ENCODE results near the gene IL10. TPM values are rescaled to one million over a fixed set of nuclear protein-coding genes. Genes with fewer than 3 reads are reported as not detected.
A peak's percentile ranks its signal among the peaks of the same experiment; 100 is the strongest.

IL10 gene
- total and polyA plus RNA-seq, 2 donors = 1.8 to 19.1 TPM

- 89% methylated on average over 4 of the region's 4 CpGs for WGBS
- DNase-seq (ENCODE audit: low read depth in 6 of 9, low spot score in 9 of 9) = no peak
These were observed 27.6 kb downstream of the IL10 start for GRCh38 chr1:206744683-206745082.

GRCh38 chr1:206742719-206743383 is 29.4 kb downstream of the IL10 start:
- WGBS = 89% methylated on average over 13 of the region's 13 CpGs
- H3K9me3 ChIP-seq (ENCODE audit: control insufficient read depth in 2 of 2, insufficient read depth in 1 of 2, low read length in 1 of 2) = no peaks in the 10 kb centered on the region
- H3K4me1 ChIP-seq (ENCODE audit: control insufficient read depth in 2 of 2, insufficient read depth in 2 of 2, low read length in 2 of 2) = peaks cover 17 to 38% of the 10 kb centered on the region in 2 donors
- H3K27me3 ChIP-seq (ENCODE audit: control insufficient read depth in 2 of 2, insufficient read depth in 1 of 2, low read length in 1 of 2) = no peaks in the 10 kb centered on the region
- no peak overlapping the region for H3K4me3 ChIP-seq (ENCODE audit: low read length in 2 of 2)
- no peak for DNase-seq (ENCODE audit: low read depth in 6 of 9, low spot score in 9 of 9)
- no peaks in the 10 kb centered on the region for H3K36me3 ChIP-seq (ENCODE audit: control insufficient read depth in 2 of 2, insufficient read depth in 2 of 2, low read length in 1 of 2)
- H3K27ac ChIP-seq (ENCODE audit: low read depth in 1 of 2, low read length in 1 of 2) = no peak overlapping the region

More at GRCh38 chr1:206744683-206745082, 27.6 kb downstream of the IL10 start:
- Histone ChIP-seq H3K27ac (ENCODE audit: low read depth in 1 of 2, low read length in 1 of 2) (no peak overlapping the region), H3K9me3 (ENCODE audit: control insufficient read depth in 2 of 2, insufficient read depth in 1 of 2, low read length in 1 of 2) (no peaks in the 10 kb centered on the region), H3K27me3 (ENCODE audit: control insufficient read depth in 2 of 2, insufficient read depth in 1 of 2, low read length in 1 of 2) (no peaks in the 10 kb centered on the region), H3K4me3 (ENCODE audit: low read length in 2 of 2) (no peak overlapping the region), H3K36me3 (ENCODE audit: control insufficient read depth in 2 of 2, insufficient read depth in 2 of 2, low read length in 1 of 2) (no peaks in the 10 kb centered on the region), H3K4me1 (ENCODE audit: control insufficient read depth in 2 of 2, insufficient read depth in 2 of 2, low read length in 2 of 2) (peaks cover 2 to 19% of the 10 kb centered on the region in 2 donors)

- no peaks in the 10 kb centered on the region for H3K27me3 ChIP-seq (ENCODE audit: control insufficient read depth in 2 of 2, insufficient read depth in 1 of 2, low read length in 1 of 2)
- WGBS = over 99% methylated on average over 6 of the region's 6 CpGs
- H3K4me1 ChIP-seq (ENCODE audit: control insufficient read depth in 2 of 2, insufficient read depth in 2 of 2, low read length in 2 of 2) = peaks cover 29 to 52% of the 10 kb centered on the region in 2 donors
- no peak overlapping the region for H3K27ac ChIP-seq (ENCODE audit: low read depth in 1 of 2, low read length in 1 of 2)
- no peak overlapping the region for H3K4me3 ChIP-seq (ENCODE audit: low read length in 2 of 2)
- H3K9me3 ChIP-seq (ENCODE audit: control insufficient read depth in 2 of 2, insufficient read depth in 1 of 2, low read length in 1 of 2) = no peaks in the 10 kb centered on the region
- H3K36me3 ChIP-seq (ENCODE audit: control insufficient read depth in 2 of 2, insufficient read depth in 2 of 2, low read length in 1 of 2) = no peaks in the 10 kb centered on the region
- no peak for DNase-seq (ENCODE audit: low read depth in 6 of 9, low spot score in 9 of 9)
These were observed 31.1 kb downstream of the IL10 start for GRCh38 chr1:206741142-206741701.

GRCh38 chr1:206739411-206740076 is 32.8 kb downstream of the IL10 start:
- peak in 4 of 9 donors; percentile 27 to 81 (median 44) for DNase-seq (ENCODE audit: low read depth in 6 of 9, low spot score in 9 of 9)
- Histone ChIP-seq H3K36me3 (ENCODE audit: control insufficient read depth in 2 of 2, insufficient read depth in 2 of 2, low read length in 1 of 2) (peaks cover 0 to 6% of the 10 kb centered on the region in 2 donors), H3K27me3 (ENCODE audit: control insufficient read depth in 2 of 2, insufficient read depth in 1 of 2, low read length in 1 of 2) (no peaks in the 10 kb centered on the region), H3K4me1 (ENCODE audit: control insufficient read depth in 2 of 2, insufficient read depth in 2 of 2, low read length in 2 of 2) (peaks cover 34 to 66% of the 10 kb centered on the region in 2 donors), H3K27ac (ENCODE audit: low read depth in 1 of 2, low read length in 1 of 2) (peak overlapping the region; percentile 67 to 83), H3K4me3 (ENCODE audit: low read length in 2 of 2) (no peak overlapping the region), H3K9me3 (ENCODE audit: control insufficient read depth in 2 of 2, insufficient read depth in 1 of 2, low read length in 1 of 2) (no peaks in the 10 kb centered on the region)
- WGBS = 35% methylated on average over 5 of the region's 5 CpGs

GRCh38 chr1:206738370-206739366 is 33.6 kb downstream of the IL10 start:
- Histone ChIP-seq H3K36me3 (ENCODE audit: control insufficient read depth in 2 of 2, insufficient read depth in 2 of 2, low read length in 1 of 2) (peaks cover 2 to 11% of the 10 kb centered on the region in 2 donors), H3K9me3 (ENCODE audit: control insufficient read depth in 2 of 2, insufficient read depth in 1 of 2, low read length in 1 of 2) (peaks cover 0 to 3% of the 10 kb centered on the region in 2 donors), H3K27ac (ENCODE audit: low read depth in 1 of 2, low read length in 1 of 2) (peak overlapping the region; percentile 67 to 83), H3K4me3 (ENCODE audit: low read length in 2 of 2) (no peak overlapping the region), H3K27me3 (ENCODE audit: control insufficient read depth in 2 of 2, insufficient read depth in 1 of 2, low read length in 1 of 2) (no peaks in the 10 kb centered on the region), H3K4me1 (ENCODE audit: control insufficient read depth in 2 of 2, insufficient read depth in 2 of 2, low read length in 2 of 2) (peaks cover 37 to 70% of the 10 kb centered on the region in 2 donors)
- 87% methylated on average over 3 of the region's 3 CpGs for WGBS
- DNase-seq (ENCODE audit: low read depth in 6 of 9, low spot score in 9 of 9) = no peak

- peaks cover 0 to 3% of the 10 kb centered on the region in 2 donors for H3K9me3 ChIP-seq (ENCODE audit: control insufficient read depth in 2 of 2, insufficient read depth in 1 of 2, low read length in 1 of 2)
- WGBS = 69% methylated on average over 3 of the region's 3 CpGs
- no peak for DNase-seq (ENCODE audit: low read depth in 6 of 9, low spot score in 9 of 9)
- H3K27ac ChIP-seq (ENCODE audit: low read depth in 1 of 2, low read length in 1 of 2) = peak overlapping the region; percentile 70 to 91
- peaks cover 37 to 64% of the 10 kb centered on the region in 2 donors for H3K4me1 ChIP-seq (ENCODE audit: control insufficient read depth in 2 of 2, insufficient read depth in 2 of 2, low read length in 2 of 2)
- peaks cover 11 to 17% of the 10 kb centered on the region in 2 donors for H3K36me3 ChIP-seq (ENCODE audit: control insufficient read depth in 2 of 2, insufficient read depth in 2 of 2, low read length in 1 of 2)
- H3K4me3 ChIP-seq (ENCODE audit: low read length in 2 of 2) = no peak overlapping the region
- no peaks in the 10 kb centered on the region for H3K27me3 ChIP-seq (ENCODE audit: control insufficient read depth in 2 of 2, insufficient read depth in 1 of 2, low read length in 1 of 2)
These were observed 34.5 kb downstream of the IL10 start for GRCh38 chr1:206737729-206738201.

GRCh38 chr1:206736878-206737728 is 35.2 kb downstream of the IL10 start:
- peaks cover 0 to 3% of the 10 kb centered on the region in 2 donors for H3K9me3 ChIP-seq (ENCODE audit: control insufficient read depth in 2 of 2, insufficient read depth in 1 of 2, low read length in 1 of 2)
- no peak overlapping the region for H3K4me3 ChIP-seq (ENCODE audit: low read length in 2 of 2)
- H3K27me3 ChIP-seq (ENCODE audit: control insufficient read depth in 2 of 2, insufficient read depth in 1 of 2, low read length in 1 of 2) = no peaks in the 10 kb centered on the region
- peaks cover 37 to 59% of the 10 kb centered on the region in 2 donors for H3K4me1 ChIP-seq (ENCODE audit: control insufficient read depth in 2 of 2, insufficient read depth in 2 of 2, low read length in 2 of 2)
- DNase-seq (ENCODE audit: low read depth in 6 of 9, low spot score in 9 of 9) = peak in 3 of 9 donors; percentile 47 to 78 (median 53)
- WGBS = 47% methylated on average over 14 of the region's 14 CpGs
- H3K27ac ChIP-seq (ENCODE audit: low read depth in 1 of 2, low read length in 1 of 2) = peak overlapping the region; percentile 70 to 91
- H3K36me3 ChIP-seq (ENCODE audit: control insufficient read depth in 2 of 2, insufficient read depth in 2 of 2, low read length in 1 of 2) = peaks cover 18 to 24% of the 10 kb centered on the region in 2 donors

- Histone ChIP-seq H3K9me3 (ENCODE audit: control insufficient read depth in 2 of 2, insufficient read depth in 1 of 2, low read length in 1 of 2) (peaks cover 0 to 3% of the 10 kb centered on the region in 2 donors), H3K27ac (ENCODE audit: low read depth in 1 of 2, low read length in 1 of 2) (no peak overlapping the region), H3K4me3 (ENCODE audit: low read length in 2 of 2) (no peak overlapping the region), H3K36me3 (ENCODE audit: control insufficient read depth in 2 of 2, insufficient read depth in 2 of 2, low read length in 1 of 2) (peaks cover 33 to 39% of the 10 kb centered on the region in 2 donors), H3K27me3 (ENCODE audit: control insufficient read depth in 2 of 2, insufficient read depth in 1 of 2, low read length in 1 of 2) (no peaks in the 10 kb centered on the region), H3K4me1 (ENCODE audit: control insufficient read depth in 2 of 2, insufficient read depth in 2 of 2, low read length in 2 of 2) (peaks cover 37 to 56% of the 10 kb centered on the region in 2 donors)
- DNase-seq (ENCODE audit: low read depth in 6 of 9, low spot score in 9 of 9) = no peak
- 81% methylated on average over 5 of the region's 5 CpGs for WGBS
These were observed 36.7 kb downstream of the IL10 start for GRCh38 chr1:206735553-206736031.
